Ishikawa (cell line): ENCODE results near the gene GPC6.

ENCODE experiments used
- CEBPB ChIP-seq: IDR thresholded peaks from 2 replicates; pipeline ENCODE4 v1.6.1; 2012
- CREB1 ChIP-seq: IDR thresholded peaks from 2 replicates; pipeline ENCODE4 v1.6.1; 2012; ENCODE audit warnings: low read depth
- EGR1 ChIP-seq: IDR thresholded peaks from 2 replicates; pipeline ENCODE4 v1.6.1; 2012
- EP300 ChIP-seq: IDR thresholded peaks from 2 replicates; pipeline ENCODE4 v1.6.1; 2012; ENCODE audit warnings: borderline replicate concordance
- FOXM1 ChIP-seq: IDR thresholded peaks from 2 replicates; pipeline ENCODE4 v1.6.1; 2012; ENCODE audit warnings: low read depth, borderline replicate concordance
- NFIC ChIP-seq: IDR thresholded peaks from 2 replicates; pipeline ENCODE4 v1.6.1; 2012
- RAD21 ChIP-seq: IDR thresholded peaks from 2 replicates; pipeline ENCODE4 v1.6.1; 2012; ENCODE audit warnings: low read depth
- TAF1 ChIP-seq: IDR thresholded peaks from 2 replicates; pipeline ENCODE4 v1.6.1; 2012; ENCODE audit warnings: low read depth, mild to moderate bottlenecking
- TCF12 ChIP-seq: IDR thresholded peaks from 2 replicates; pipeline ENCODE4 v1.6.1; 2012; ENCODE audit warnings: low read depth
- TEAD4 ChIP-seq: IDR thresholded peaks from 2 replicates; pipeline ENCODE4 v1.6.1; 2012
- YY1 ChIP-seq: IDR thresholded peaks from 2 replicates; pipeline ENCODE4 v1.6.1; 2012; ENCODE audit warnings: low read depth
- ZBTB7A ChIP-seq: IDR thresholded peaks from 2 replicates; pipeline ENCODE4 v1.6.1; 2012; ENCODE audit warnings: low read depth
- TF ChIP-seq, protein P1 (sequence below): IDR thresholded peaks from 2 replicates; pipeline ENCODE4 v1.6.1; 2012
- TF ChIP-seq, protein P2 (sequence below): IDR thresholded peaks from 2 replicates; pipeline ENCODE4 v1.6.1; 2012; ENCODE audit warnings: low read depth, mild to moderate bottlenecking
- TF ChIP-seq, protein P3 (sequence below): IDR thresholded peaks from 2 replicates; pipeline ENCODE4 v1.6.1; 2012

GPC6 gene

DNA sequence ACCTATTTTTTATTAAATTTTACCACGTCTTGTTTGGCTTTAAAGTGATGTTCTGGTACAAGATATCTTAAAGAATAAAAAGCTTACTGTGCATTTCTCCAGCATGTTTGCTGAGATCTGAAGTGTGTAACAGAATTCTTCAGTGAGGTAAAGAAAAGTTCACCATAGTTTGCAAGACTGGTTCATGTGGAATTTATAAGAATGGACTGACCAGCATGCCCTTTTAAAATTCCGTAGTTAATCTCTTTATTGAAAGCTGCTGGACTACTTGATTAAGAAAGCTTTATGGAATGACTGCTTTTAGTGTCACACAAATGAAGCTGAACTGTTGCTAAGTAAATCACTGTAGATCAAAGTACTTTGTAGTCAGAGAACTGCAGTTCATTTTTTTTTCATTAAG, 119.2 kb downstream of the GPC6 start:
- TF ChIP-seq FOXM1 (no peak), ZBTB7A (no peak), RAD21 (no peak), NFIC (no peak), TCF12 (no peak), CREB1 (no peak), YY1 (no peak), TAF1 (no peak), EGR1 (no peak), CEBPB (no peak), TEAD4 (no peak), EP300 (no peak)
- TF ChIP-seq, protein P1, sequence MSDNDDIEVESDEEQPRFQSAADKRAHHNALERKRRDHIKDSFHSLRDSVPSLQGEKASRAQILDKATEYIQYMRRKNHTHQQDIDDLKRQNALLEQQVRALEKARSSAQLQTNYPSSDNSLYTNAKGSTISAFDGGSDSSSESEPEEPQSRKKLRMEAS = no peak
- TF ChIP-seq, protein P2, sequence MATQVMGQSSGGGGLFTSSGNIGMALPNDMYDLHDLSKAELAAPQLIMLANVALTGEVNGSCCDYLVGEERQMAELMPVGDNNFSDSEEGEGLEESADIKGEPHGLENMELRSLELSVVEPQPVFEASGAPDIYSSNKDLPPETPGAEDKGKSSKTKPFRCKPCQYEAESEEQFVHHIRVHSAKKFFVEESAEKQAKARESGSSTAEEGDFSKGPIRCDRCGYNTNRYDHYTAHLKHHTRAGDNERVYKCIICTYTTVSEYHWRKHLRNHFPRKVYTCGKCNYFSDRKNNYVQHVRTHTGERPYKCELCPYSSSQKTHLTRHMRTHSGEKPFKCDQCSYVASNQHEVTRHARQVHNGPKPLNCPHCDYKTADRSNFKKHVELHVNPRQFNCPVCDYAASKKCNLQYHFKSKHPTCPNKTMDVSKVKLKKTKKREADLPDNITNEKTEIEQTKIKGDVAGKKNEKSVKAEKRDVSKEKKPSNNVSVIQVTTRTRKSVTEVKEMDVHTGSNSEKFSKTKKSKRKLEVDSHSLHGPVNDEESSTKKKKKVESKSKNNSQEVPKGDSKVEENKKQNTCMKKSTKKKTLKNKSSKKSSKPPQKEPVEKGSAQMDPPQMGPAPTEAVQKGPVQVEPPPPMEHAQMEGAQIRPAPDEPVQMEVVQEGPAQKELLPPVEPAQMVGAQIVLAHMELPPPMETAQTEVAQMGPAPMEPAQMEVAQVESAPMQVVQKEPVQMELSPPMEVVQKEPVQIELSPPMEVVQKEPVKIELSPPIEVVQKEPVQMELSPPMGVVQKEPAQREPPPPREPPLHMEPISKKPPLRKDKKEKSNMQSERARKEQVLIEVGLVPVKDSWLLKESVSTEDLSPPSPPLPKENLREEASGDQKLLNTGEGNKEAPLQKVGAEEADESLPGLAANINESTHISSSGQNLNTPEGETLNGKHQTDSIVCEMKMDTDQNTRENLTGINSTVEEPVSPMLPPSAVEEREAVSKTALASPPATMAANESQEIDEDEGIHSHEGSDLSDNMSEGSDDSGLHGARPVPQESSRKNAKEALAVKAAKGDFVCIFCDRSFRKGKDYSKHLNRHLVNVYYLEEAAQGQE = no peak

DNA sequence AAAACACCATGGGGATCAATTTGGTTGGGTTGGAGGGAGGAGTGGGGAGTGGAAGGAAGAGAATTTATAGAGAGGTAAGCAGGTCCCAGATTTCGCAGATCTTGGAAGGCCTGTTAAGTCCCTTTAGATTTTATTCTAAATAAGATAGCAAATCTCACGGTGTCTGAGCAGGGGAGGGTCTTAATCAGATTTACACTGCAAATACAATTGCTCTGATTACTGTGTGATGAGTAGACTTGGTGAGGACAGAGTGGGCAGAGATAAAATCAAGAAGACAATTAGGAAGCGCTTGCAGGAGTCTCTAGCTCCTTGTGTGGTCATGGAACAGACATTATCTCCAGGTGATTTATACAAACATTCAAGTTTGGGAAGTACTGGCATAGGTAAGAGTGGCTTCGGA, 126.0 kb downstream of the GPC6 start:
- TF ChIP-seq CEBPB = no peak
- TF ChIP-seq, protein P1 = no peak
- no peak for TF ChIP-seq YY1
- no peak for TF ChIP-seq TCF12
- TF ChIP-seq, protein P2 = no peak
- no peak for TF ChIP-seq ZBTB7A
- TF ChIP-seq TAF1 = no peak
- TF ChIP-seq FOXM1 = no peak
- no peak for TF ChIP-seq TEAD4
- TF ChIP-seq, protein P3, sequence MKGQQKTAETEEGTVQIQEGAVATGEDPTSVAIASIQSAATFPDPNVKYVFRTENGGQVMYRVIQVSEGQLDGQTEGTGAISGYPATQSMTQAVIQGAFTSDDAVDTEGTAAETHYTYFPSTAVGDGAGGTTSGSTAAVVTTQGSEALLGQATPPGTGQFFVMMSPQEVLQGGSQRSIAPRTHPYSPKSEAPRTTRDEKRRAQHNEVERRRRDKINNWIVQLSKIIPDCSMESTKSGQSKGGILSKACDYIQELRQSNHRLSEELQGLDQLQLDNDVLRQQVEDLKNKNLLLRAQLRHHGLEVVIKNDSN = no peak

DNA sequence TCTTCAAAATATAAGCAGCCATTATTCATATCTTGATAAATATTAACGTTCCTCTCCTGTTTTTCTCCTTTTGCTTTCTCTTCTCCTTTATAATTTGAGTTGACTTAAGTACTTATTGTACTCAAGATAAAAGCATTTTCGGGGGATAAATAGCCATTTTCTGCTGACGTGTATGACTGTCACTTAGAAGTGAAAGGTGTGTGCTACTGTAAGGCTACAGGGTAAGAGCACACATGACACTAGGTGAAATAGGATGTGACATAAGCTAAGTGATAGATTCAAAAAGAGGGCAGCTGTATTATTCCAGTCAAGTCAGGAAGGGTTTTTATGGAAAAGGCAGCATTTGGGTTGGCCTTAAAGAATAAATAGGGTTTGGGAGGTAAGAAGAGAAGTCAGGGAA, 128.5 kb downstream of the GPC6 start:
- no peak for TF ChIP-seq RAD21
- no peak for TF ChIP-seq EGR1
- TF ChIP-seq, protein P3 = no peak
- TF ChIP-seq CREB1 = no peak
- TF ChIP-seq EP300 = no peak
- no peak for TF ChIP-seq NFIC
- no peak for TF ChIP-seq ZBTB7A
- TF ChIP-seq TCF12 = no peak
- TF ChIP-seq TEAD4 = no peak
- TF ChIP-seq YY1 = no peak
- no peak for TF ChIP-seq CEBPB
- TF ChIP-seq, protein P1 = no peak
- TF ChIP-seq FOXM1 = no peak
- no peak for TF ChIP-seq TAF1
- TF ChIP-seq, protein P2 = no peak

DNA sequence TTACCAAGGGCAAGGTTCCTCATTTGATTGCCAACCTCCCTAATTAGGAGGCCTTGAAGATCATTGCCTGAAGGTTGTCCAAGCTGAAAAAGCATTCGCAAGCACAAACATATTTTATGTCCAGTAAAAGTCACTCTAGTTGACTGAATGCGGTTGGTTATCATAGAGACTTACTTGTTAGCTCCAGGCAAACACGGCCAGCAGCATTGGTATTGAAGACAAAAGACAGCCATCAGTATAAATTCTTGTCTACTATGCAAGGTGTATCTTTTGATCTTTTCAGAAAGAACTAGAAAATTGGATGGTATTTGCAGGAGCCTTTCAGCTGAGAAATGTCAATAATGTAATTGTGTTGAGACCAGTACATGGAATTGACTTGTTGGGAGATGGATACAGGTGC, 129.9 kb downstream of the GPC6 start:
- TF ChIP-seq EGR1 (no peak), CEBPB (no peak), YY1 (no peak), TAF1 (no peak), TCF12 (no peak), FOXM1 (no peak), RAD21 (no peak), CREB1 (no peak), EP300 (no peak), TEAD4 (no peak), ZBTB7A (no peak), NFIC (no peak)
- TF ChIP-seq, protein P1 = no peak
- TF ChIP-seq, protein P3 = no peak
- TF ChIP-seq, protein P2 = no peak
